ENCODE data around the gene ZSCAN16.

DNA sequence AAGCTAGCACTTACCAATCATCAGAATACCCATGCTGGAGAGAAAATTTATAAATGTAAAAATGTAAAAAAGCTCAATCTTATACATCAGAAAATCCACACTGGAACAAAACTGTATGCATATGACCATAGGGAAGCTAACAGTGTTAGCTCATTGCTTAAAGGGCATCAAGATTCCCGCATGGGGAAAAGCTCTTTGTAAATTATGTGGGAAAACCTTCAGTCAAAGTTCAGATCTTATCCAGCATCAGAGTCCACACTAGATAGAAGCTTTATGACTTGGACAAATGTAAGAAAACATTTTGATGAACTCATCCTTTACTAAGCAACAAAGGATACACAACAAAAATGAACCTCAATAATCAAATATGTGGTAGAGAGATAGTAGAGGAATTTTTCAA, 52.0 kb downstream of the ZSCAN16 start:
- TF ChIP-seq, protein P1, sequence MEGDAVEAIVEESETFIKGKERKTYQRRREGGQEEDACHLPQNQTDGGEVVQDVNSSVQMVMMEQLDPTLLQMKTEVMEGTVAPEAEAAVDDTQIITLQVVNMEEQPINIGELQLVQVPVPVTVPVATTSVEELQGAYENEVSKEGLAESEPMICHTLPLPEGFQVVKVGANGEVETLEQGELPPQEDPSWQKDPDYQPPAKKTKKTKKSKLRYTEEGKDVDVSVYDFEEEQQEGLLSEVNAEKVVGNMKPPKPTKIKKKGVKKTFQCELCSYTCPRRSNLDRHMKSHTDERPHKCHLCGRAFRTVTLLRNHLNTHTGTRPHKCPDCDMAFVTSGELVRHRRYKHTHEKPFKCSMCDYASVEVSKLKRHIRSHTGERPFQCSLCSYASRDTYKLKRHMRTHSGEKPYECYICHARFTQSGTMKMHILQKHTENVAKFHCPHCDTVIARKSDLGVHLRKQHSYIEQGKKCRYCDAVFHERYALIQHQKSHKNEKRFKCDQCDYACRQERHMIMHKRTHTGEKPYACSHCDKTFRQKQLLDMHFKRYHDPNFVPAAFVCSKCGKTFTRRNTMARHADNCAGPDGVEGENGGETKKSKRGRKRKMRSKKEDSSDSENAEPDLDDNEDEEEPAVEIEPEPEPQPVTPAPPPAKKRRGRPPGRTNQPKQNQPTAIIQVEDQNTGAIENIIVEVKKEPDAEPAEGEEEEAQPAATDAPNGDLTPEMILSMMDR (IDR thresholded peaks at IDR 0.05) = no peak
- TF ChIP-seq POLR2AphosphoS5 (IDR thresholded peaks at IDR 0.05; ENCODE audit: low read depth, low read length) (no peak), SIN3A (IDR thresholded peaks at IDR 0.05; ENCODE audit: borderline replicate concordance, insufficient read depth, low read depth, low read length) (no peak), REST (IDR thresholded peaks at IDR 0.05; ENCODE audit: insufficient read depth in 1 of 2, low read depth in 2 of 2, low read length in 1 of 2) (no peak), TCF7L2 (IDR thresholded peaks at IDR 0.05; ENCODE audit: low read depth, low read length) (no peak)
